Measurements from ENCODE around the gene P2RY12.

DNA sequence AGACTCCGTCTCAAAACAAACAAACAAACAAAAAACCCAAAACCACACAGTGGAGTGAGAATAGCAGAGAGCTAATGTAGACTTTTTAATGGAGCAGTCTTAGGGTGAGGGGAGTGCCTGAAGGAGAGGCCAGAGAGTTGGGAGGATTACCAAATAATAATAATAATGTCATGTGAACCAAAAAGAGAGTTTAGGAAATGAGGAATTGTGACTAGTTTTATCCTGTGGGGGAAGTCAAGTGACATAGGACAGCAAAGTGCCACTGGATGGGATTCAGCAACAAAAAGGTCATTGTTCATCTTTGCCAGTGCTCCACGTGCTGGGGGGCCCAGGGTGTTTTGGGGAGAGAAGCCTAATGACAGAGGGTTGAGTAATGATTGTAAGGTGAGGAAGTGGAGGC lies 80.8 kb downstream of the P2RY12 start:
- TF ChIP-seq, protein P1, sequence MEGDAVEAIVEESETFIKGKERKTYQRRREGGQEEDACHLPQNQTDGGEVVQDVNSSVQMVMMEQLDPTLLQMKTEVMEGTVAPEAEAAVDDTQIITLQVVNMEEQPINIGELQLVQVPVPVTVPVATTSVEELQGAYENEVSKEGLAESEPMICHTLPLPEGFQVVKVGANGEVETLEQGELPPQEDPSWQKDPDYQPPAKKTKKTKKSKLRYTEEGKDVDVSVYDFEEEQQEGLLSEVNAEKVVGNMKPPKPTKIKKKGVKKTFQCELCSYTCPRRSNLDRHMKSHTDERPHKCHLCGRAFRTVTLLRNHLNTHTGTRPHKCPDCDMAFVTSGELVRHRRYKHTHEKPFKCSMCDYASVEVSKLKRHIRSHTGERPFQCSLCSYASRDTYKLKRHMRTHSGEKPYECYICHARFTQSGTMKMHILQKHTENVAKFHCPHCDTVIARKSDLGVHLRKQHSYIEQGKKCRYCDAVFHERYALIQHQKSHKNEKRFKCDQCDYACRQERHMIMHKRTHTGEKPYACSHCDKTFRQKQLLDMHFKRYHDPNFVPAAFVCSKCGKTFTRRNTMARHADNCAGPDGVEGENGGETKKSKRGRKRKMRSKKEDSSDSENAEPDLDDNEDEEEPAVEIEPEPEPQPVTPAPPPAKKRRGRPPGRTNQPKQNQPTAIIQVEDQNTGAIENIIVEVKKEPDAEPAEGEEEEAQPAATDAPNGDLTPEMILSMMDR (IDR thresholded peaks at IDR 0.05 in 4 of 5, conservative IDR thresholded peaks at IDR 0.05 in 1 of 5), result no peak
- no peak for TF ChIP-seq POLR2A (IDR thresholded peaks at IDR 0.05)
